ENCODE data around the gene ZBTB20.

The ZBTB20 gene

DNA sequence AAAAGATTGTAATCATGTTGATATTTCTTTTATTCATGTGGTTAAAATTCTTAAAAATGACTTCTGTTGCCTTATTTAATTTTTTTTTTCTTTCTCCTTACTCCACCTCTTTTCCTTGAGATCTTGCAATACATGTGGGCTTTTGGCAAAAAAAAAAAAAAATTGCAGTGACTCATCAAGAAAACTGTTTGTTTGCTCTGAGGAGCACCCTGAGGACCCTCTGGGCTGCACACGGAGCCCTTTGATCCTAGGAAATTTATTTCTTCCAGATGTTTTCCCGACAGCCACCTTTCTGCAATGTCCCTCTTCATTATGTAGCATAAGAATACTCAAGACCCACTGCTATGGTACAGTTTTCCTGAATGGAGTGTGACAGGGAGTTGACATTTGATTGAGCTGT is 371.7 kb downstream of the ZBTB20 start:
- Histone ChIP-seq H3K27me3 (ENCODE audit: insufficient read depth, poor library complexity, severe bottlenecking) (no peaks in the 10 kb centered on the region), H3K27ac (replicated peaks) (no peak overlapping the region), H3K4me3 (replicated peaks; ENCODE audit: insufficient read depth, low read length) (no peak overlapping the region)
- TF ChIP-seq REST (IDR thresholded peaks at IDR 0.05; ENCODE audit: insufficient replicate concordance, low read depth) (no peak), POLR2AphosphoS5 (IDR thresholded peaks at IDR 0.05; ENCODE audit: low read depth) (no peak), GABPA (IDR thresholded peaks at IDR 0.05; ENCODE audit: low read depth) (no peak), SPI1 (IDR thresholded peaks at IDR 0.05; ENCODE audit: borderline replicate concordance, low read depth) (no peak)
- TF ChIP-seq, protein P1, sequence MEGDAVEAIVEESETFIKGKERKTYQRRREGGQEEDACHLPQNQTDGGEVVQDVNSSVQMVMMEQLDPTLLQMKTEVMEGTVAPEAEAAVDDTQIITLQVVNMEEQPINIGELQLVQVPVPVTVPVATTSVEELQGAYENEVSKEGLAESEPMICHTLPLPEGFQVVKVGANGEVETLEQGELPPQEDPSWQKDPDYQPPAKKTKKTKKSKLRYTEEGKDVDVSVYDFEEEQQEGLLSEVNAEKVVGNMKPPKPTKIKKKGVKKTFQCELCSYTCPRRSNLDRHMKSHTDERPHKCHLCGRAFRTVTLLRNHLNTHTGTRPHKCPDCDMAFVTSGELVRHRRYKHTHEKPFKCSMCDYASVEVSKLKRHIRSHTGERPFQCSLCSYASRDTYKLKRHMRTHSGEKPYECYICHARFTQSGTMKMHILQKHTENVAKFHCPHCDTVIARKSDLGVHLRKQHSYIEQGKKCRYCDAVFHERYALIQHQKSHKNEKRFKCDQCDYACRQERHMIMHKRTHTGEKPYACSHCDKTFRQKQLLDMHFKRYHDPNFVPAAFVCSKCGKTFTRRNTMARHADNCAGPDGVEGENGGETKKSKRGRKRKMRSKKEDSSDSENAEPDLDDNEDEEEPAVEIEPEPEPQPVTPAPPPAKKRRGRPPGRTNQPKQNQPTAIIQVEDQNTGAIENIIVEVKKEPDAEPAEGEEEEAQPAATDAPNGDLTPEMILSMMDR (IDR thresholded peaks at IDR 0.05; ENCODE audit: insufficient read depth, low read length), result no peak
- no peak for DNase-seq (ENCODE audit: low read depth in 1 of 2, low spot score in 1 of 2)

DNA sequence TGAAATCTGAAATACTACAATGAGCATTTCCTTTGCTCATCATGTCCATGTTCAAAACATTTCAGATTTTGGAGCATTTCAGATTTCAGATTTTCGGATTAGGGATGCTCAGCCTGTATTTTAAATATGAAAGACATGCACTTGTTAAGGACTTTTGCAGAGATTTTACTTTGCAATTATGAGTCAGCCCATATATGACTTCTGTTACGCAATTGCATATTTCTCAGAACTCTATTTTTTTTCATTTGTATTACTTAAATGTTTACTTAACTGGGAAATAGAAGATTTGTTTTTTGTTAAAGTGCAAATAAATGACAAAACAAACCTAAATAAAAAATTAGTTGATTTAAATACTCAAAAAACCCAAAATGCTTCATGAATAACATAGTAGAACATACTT is 376.2 kb downstream of the ZBTB20 start:
- H3K27ac ChIP-seq (replicated peaks), result no peak overlapping the region
- no peak for TF ChIP-seq POLR2AphosphoS5 (IDR thresholded peaks at IDR 0.05; ENCODE audit: low read depth)
- no peak for TF ChIP-seq REST (IDR thresholded peaks at IDR 0.05; ENCODE audit: insufficient replicate concordance, low read depth)
- TF ChIP-seq, protein P1 (IDR thresholded peaks at IDR 0.05; ENCODE audit: insufficient read depth, low read length), result no peak
- TF ChIP-seq GABPA (IDR thresholded peaks at IDR 0.05; ENCODE audit: low read depth), result no peak
- no peak for TF ChIP-seq SPI1 (IDR thresholded peaks at IDR 0.05; ENCODE audit: borderline replicate concordance, low read depth)
- no peak overlapping the region for H3K4me3 ChIP-seq (replicated peaks; ENCODE audit: insufficient read depth, low read length)
- peak in 1 of 2 experiments; percentile 1 for DNase-seq (ENCODE audit: low read depth in 1 of 2, low spot score in 1 of 2)
- no peaks in the 10 kb centered on the region for H3K27me3 ChIP-seq (ENCODE audit: insufficient read depth, poor library complexity, severe bottlenecking)

GRCh38 chr3:114764056-114764492 is 383.0 kb downstream of the ZBTB20 start:
- H3K27ac ChIP-seq (replicated peaks), result no peak overlapping the region
- TF ChIP-seq SPI1 (IDR thresholded peaks at IDR 0.05; ENCODE audit: borderline replicate concordance, low read depth) (no peak), REST (IDR thresholded peaks at IDR 0.05; ENCODE audit: insufficient replicate concordance, low read depth) (no peak)
- DNase-seq (ENCODE audit: low read depth in 1 of 2, low spot score in 1 of 2), result no peak

More at GRCh38 chr3:114764056-114764492, 383.0 kb downstream of the ZBTB20 start:
- Histone ChIP-seq H3K27me3 (ENCODE audit: insufficient read depth, poor library complexity, severe bottlenecking) (no peaks in the 10 kb centered on the region), H3K4me3 (replicated peaks; ENCODE audit: insufficient read depth, low read length) (no peak overlapping the region)
